DMS 273 treated with DMSO at 0.1 percent for 48 hours (cell line): Measurements from ENCODE around the gene TNNC1.

Experiments
- DNase-seq: peaks from one replicate; lab custom pipeline; 2025; lab: John Stamatoyannopoulos, UW

TNNC1 gene

DNA sequence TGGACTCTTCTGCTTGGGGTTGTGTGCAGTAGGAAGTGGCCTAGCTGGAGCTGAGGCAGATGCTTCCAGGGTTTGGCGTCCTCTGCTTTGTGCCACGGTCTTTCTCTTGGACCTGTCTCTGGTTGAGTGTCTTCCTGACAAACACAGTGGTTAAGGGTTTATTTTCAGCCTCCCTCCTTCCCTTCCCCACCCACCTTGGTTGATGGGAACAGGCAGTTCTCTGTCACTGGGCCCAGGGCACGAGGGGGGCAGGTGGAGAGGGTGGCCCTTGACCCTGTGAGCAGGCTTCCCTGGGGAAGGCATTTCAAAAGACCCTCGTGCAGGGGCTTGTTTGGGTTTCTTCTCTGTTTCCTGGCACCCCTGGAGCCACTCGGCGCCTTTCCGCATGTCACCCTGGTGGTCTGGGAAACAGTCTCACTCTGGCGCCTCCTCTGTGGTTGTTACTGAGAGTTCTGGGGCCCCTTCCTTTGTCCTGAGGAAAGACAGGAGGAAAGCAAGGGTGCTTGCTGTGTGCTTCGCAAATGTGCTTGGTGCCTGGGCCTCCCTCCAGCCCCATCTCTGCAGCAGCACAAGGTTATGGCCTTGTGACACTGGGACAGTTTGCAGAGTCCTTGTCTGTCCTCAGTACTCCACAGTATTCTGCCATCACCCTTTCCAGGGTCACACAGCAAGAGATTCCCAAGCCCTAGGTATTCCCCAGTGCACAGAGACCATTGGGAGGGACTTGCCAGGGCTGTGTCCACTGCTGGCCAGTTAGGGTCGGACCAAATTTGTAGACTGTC, 31.0 kb upstream of the TNNC1 start:
- no peak for DNase-seq

DNA sequence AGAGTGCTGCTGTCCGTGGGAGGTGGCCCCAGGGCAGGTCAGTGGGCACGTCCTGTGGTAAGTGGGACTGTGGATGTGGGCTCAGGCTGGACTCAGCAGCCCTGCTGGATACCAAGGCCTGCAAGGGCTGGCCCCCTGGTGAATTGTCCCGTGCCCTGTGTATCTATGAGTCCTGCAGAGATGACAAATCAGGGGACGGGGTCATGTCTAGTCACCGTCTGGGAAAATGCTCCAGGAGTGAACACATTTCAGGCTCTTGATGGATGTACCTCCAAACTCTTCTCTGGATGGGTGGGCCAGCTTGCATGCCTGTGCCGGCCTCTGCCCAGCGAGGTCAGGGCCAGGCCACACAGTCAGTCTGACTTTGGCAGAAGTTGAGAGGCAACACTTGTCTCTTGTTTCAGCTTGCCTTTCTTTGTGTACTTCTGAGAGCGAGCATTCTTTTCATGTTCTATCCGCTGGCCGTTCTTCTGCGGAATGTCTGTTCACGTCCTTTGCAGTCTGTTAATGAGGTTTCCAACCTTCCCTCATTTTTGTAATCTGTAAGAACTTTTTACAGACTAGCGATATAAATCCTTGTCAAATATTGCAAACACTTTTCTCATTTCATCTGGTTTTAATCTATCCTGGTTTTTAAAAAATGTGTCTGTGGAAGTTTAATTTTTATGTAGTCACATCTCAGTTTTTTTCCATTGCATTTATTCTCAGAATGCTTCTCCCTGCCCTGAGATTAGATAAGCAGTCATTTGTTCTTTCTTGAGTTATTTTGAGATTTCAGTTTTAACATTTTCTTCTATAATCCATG, 29.9 kb upstream of the TNNC1 start:
- no peak for DNase-seq

DNA sequence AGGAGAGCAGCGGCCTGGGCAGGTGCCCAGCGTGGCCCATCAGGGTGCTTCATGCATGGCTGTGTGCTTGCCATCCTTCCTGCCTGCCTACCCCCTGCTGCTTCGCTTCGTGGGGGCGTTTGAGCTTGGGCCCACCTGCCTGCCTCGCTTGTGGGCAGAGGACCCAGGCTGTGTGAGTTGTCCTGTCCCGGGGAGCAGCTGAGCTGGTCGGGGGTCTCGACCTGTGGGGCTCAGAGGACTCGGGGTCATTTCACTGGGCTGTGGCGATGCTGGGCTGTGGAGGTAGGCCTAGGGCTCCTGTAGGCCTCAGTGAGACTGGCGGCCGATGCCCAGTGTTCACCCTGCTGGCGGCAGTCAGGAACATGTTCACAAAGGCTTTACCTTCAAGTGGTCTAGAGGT, 29.2 kb upstream of the TNNC1 start:
- no peak for DNase-seq

DNA sequence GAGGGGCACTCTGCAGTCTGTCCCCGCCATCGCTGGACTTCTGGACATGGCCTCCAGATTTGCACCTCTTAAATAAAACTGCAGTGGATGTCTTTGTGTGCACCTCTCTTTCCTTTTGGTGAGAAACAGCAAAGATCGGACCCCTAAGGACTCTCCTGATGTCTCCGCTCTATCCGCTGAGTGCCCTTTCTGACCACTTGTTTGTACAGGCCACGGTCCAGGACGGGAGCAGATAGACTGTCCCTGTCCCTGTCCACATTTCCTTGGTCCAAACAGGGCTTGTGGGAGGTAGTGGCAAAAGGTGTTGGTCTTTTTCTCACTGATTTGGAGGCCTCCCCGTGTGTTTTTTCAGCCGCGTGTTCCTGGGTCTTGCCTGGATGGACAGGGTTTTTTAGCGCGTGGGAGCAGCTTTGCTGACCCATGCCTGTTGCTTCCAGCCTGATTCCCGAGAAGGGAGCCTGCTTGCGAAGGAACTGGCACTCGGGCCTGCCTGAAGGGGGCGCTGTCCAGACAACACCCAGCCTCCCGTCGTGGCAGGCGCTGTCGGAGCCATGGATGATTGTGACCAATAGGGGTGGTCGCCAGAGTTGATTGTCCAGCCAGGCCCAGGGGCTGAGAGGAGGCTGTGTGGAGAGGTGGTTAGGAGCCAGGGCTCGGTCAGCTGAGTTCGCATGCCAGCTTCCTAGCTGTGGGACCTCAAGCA, 28.1 kb upstream of the TNNC1 start:
- DNase-seq = no peak

DNA sequence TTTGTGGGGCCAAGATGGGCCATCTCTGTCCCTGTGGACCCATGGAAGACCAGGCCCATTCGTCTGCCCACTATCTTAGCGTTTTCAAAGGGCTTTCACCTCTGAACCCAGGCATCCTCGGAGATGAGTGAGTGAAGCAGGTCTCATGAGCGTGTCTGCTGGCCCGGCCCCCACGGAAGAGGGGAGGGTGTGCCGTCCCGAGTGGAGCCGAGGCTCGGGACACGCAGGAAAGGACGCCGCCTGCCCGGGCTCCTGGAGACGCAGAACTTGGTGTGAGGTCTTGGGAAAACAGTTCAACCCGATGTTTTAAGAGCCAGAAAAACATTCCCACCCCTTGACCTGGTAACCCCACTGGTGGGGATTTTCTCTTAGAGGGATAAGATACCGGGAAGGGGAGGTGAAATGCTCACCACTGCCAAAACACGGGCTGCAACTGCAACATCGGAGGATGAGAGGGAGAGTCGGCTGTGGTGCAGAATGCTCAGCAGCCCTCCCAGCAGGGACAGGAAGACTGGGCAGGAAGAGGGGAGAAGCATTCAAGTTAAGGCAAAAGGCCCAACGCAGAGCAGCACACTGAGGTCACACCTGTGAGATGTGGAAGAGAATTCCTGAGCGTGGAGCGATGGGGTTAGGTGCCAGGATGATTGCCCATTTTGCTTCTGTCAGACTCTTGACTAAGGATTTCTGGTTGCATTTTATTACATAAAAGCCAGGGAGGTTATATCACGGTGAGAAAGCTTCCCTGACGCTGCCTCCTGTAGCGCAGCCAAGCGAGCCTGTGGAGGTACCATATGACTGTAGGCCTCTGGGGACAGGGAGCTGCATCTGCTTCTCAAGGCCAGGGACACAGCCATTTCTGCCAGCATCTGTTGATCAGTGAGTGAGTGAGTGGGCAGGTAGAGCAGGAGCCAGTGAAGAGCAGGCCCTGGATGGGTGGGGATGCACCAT, 27.2 kb upstream of the TNNC1 start:
- DNase-seq = peak; percentile 13

DNA sequence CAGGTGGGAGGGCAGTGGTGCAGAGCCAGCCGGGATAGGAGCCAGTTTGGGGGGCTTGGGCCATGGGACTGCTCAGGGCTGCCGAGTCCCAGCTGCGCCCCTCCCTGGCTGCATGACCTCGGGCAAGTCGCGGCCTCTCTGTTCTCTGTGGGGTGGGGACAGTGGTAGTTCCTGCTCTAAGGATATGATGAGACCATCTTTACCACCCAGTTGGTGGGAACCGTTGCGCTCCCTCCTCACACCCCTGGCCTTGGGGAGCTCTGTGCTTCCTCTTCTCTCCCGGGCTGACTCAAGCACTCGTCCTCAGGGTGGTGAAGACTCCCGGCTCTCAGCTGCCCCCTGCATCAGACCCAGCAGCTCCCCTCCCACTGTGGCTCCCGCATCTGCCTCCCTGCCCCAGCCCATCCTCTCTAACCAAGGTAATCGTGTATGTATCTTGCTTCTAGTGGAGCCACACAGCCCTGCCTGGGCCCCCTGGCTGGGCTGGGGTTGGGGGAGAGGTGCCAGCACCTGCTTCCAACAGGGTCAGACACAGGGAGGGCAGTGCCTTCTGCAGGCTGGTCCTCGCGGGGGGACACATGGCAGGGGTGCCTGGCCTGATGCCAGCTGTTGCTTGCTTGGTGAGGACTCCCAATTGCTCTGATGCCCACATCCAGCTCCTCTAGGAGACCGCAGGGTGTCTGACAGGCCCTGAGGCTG, 26.2 kb upstream of the TNNC1 start:
- no peak for DNase-seq

DNA sequence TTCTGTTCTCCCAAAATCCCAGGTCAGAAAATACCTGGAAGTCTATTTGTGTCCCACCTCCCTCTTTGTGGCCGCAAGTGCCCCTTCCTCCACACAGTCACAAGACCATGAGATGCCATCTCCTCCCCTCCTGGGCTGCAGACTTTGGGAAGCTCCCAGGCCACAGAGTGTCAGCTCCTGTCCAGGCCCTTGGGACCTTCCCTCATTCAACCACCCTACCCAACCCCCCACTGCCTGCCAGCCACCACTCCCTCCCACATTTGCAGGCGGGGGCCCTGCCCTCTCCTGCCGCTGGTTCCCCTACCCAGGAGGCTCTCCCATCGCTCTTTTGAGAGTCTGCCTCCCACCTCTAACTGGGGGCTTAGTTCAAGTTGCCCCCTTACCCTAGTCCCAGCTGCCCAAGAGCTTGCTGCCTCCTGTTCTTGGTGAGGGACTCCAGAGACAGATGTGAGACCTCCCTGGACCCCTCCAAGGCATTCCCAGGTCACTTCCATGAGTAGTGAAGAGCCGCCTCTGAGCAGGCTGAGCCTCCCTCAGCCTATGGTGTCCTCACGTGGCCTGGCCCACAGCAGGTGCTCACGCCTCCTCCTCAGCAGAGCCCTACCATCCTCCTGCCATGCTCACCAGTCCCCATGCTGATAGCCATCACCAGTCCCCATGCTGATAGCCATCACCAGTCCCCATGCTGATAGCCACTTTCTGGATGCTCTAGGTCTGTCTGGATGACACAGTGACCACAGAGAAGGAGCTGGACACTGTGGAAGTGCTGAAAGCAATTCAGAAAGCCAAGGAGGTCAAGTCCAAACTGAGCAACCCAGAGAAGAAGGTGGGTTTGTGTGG, 25.4 kb upstream of the TNNC1 start:
- no peak for DNase-seq

DNA sequence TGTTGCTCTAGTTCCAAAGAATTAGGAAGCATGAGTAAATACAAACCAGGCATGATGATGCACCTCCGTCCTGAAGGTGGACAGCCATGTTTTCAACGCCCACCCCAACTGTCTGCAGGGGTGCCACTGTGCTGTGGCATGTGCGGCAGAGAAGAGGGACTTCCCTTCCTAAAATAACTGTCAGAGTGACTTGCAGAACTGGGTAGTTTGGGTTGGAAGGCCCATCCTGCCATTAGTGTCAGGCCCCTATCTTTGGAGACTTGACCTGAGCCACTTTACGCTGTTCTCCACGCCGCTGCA, 23.9 kb upstream of the TNNC1 start:
- DNase-seq = no peak

DNA sequence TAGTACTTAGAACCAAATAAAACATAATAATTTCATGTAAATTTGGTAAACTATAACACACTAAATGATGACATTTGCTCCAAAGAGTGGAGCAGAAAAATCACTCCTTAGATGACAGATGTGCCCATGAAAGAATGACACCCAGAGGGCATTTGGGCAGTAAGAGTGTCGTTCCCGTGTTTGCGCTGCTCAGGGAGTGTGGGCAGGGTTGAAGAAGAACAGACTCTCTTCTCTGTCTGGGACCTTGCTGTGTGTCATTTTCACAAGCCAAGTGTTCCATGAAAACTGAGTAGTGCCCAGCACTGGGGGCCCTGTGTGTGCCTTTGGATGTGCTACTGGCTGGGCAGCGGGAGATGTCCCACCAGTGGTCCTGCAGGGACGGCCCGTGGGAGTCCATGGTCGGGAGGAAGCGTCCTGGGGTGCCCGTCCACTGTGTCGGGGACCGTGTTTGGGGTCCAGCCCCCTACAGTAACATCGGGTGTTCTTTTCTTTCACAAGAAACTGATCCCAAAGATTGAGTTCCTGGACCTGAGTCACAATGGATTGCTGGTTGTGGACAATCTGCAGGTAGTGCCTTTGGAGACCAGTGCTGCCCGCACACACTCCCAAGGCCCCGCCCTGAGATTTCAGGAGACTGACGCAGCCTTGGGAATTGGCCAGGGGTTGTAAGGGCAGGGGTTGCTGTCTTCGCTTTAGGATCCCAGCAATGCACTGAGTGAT, 23.4 kb upstream of the TNNC1 start:
- no peak for DNase-seq

DNA sequence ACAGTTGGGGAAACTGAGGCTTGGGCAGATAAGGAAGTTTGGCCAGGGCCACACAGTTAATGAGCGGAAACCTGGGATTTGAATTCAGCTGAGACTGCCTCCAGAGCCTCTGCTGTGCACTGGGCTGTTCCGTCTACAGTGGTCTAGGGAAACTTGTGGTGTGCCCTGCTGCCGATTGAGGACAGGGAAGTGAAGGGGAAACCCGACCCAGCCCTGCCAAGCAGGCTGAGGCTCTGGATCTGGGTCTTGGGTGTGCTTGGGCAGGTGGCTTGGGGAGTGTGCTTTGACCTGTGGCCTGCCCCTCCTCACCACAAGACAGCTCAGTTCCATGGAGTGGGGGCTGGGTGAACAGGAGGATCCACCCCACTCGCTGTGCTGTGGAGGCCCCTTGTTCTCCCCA, 19.2 kb upstream of the TNNC1 start:
- DNase-seq = no peak

DNA sequence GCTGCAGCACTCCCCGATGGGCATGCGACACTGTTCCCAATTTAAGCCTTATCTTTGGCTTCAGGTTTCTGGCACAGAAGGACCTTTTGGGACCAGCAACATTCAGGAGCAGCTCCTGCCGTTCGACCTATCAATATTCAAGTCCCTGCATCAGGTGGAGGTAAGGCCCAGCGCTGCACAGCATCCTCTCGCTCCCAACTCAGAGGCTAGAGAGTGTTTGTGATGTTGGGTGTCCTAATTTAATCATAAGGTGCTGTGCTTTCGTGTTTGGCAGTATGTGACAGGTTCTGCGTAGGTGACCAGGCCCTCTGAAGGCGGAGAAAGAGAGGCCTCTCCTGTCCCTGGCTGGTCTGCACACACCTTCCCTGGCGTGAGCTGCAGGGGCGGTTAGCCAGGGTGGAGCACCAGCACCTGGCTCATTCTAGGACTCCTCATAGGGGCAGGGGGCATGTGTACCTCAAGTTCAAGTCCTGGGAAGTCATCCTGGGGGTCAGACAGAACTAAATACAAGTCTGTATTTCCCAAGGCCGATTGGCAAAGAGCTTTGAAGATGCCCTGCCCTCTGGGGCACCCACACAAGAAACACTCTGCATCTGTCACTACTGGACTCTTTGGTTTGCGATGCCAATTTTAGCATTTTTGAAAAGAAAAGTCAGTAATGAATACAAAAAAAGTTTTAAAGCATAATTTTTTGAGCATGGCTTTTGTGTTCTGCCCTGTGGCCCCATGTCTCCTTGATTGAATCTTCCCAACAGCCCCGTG, 18.6 kb upstream of the TNNC1 start:
- DNase-seq = no peak

DNA sequence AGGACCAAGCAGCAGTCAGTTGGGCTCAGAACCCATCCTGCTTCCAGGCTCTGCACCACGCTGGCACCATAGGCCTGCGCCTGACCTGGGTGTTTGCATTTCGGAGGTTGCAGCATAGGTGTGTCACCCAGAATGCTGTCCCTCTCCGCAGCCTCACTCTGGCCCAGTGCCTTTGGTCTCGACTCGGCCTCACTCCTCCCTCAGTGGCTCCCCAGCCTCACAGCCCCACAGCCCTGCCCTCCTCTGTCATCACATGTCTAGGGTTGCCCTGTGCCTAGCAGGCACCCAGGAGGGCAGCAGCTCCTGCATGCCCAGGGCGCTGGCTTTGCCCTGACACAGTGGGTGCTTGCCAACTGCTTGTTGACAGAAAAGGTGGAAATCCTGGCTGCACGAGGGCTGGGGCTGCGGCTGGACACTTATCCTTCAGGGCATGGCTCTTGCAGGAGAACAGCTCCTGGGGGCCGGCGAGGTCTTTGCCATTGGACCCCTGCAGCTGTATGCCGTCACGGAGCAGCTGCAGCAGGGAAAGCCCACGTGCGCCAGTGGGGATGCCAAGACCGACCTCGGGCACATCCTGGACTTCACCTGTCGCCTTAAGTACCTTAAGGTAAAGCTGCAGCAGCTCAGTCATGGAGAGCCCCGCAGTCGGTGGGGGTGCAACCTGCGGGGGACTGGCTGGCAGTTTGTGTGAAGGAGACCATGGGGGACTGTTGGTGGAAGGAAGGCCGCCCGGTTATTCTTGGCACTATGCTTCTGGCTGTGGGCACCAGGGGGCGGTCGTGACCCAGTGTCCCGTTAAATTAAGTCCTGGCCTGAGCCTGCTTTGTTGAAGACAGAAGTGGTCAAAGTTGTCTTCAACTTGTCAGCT, 17.8 kb upstream of the TNNC1 start:
- DNase-seq = no peak

DNA sequence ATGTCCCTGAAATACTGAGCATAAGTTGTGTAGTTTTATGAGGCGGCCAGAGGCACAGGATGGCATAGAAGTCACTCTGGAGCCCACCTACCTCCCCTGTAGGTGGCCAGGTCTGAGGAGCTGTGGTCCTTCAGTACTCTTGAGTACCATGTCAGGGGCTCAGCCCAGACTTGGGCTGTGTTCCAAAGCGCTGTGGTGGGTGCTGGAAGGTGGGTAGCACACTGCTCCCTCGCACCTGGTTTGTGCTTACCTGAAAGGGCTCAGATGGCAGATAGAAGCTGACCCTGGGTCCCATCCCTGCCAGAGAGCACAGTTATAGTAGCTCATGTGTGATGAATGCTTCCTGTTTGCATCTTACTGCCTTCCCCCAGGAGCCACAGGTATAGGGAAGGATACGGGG, 17.1 kb upstream of the TNNC1 start:
- DNase-seq = no peak

DNA sequence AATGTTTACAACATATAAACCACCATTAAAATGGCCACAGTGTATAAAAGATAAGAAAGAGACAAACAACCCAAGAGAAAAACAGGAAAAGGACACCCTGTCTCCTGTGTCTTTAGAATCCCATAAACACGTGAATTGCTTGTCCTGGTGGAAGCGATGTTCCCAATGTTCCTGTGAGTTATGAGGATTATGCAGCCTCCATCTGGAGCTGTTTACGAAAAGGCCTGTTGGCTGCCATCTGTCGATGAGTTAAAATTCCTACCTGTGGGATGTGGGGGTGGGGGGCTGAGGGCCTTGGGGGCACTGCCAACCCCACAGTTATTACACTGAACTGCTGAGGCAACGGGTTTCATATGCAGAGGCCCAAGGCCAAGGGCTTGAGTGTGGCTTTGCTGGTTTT, 15.2 kb upstream of the TNNC1 start:
- DNase-seq = peak; percentile 75

DNA sequence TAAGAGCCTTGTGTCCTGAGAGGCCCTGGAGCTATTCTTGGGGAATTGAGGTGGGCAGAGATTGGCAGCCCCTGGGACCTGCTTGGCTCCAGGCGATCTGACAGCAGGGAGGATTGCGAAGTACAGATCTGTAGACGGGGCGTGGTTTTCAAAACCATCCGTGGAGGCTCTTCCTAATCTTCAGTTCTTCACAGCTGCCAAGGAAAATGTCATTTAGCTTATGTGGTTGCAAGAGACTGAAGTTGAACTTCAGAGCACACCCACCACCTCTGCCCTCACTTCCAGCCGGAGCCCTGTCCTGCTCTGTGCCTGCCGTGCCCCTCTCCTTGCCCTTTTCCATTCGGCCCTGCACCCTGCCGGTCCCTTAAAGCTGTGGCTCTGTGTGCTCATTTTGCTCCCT, 14.5 kb upstream of the TNNC1 start:
- DNase-seq = peak; percentile 65

DNA sequence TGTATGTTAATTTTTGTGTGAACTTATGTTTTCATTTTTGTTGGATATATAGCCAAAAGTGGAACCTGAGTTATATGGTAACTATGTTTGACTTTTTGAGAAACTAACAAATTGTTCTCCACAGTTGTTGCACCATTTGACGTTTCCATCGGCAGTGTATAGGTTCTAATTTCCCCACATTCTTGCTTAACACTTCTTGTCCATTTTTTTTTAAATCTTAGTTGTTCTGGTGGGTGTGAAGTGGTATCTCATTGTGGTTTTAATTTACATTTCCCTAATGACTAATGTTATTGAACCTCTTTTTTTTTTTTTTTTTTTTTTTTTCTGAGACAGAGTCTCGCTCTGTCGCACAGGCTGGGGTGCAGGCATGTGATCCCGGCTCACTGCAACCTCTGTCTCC, 9.6 kb upstream of the TNNC1 start:
- no peak for DNase-seq

DNA sequence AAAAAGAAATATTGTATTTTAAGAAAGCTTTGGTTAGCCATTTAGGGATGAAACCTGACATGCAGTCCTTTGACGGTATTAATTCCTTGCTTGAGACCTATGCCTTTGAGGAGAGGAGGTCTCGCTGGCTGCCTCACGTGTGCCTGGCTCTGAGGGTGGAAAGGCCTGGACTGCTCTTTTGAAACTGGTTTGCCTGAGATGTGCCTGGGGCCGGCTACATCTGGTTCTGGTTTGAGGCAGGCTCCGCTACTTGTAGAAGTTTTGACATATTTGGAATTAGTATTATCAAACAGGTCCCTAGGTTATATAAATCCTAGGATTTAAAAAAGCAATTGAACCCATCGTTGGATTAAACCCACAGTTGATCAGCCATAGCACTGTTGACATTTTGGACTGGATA, 8.0 kb upstream of the TNNC1 start:
- no peak for DNase-seq
